CD4-positive, alpha-beta T cell treated with Interleukin-15 for 4 hours (primary cell): ENCODE data around the gene MYO19.
A peak's percentile ranks its signal among the peaks of the same experiment; 100 is the strongest.
"Not testable (repeated sequence)": the region's sequence is repeated elsewhere in the genome, so short reads cannot be mapped to it uniquely, and the experiment has no call there.

Source experiments
- DNase-seq: peaks from one replicate; pipeline ENCODE4 v3.0.0-alpha.2; 2020; ENCODE audit warnings: low spot score

Gene MYO19

DNA sequence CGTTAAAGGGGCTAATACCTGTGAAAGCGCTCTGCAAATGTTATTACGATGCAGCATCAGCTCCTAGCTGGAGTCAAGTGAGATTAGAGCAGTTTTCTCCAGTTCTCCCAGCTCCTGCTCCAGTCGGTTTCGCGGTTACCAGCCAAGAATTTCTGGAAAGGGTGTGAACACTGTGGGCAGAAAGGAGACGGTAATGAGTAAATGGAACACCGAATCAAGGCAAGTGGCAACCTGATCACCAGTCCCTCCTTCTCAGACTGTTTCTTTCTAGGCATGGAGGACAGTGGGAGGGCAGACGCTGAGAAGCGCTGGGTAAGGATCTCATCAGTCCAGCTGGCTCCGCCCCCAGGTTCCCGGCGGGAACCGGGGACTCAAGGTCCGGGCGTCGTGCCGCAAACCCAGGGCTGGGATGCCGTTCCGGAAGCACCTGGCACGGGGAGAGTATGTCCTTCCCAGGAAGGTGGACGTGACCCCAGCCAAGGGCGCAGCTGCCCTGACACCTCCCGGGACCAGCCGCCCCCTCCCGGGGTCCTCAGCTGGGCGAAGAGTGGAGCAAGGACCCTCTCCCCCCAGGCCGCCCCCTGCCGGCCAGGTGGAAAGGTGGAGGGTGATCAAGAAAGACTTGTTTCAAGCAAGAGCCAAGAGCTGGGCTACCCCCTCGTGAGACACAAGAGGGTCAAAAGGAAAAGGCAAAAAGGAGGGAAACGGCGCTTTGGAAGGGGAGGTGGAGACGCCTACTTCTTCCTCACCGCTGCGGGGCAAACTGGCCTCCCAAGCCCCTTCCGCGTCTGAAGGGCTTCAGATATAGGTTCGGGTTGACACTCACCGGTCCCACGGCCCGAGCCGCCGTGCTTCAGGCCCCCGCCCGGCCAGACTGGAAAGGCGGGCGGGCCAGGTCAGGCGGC, 481 bp downstream of the MYO19 start:
- DNase-seq = peak; percentile 51

DNA sequence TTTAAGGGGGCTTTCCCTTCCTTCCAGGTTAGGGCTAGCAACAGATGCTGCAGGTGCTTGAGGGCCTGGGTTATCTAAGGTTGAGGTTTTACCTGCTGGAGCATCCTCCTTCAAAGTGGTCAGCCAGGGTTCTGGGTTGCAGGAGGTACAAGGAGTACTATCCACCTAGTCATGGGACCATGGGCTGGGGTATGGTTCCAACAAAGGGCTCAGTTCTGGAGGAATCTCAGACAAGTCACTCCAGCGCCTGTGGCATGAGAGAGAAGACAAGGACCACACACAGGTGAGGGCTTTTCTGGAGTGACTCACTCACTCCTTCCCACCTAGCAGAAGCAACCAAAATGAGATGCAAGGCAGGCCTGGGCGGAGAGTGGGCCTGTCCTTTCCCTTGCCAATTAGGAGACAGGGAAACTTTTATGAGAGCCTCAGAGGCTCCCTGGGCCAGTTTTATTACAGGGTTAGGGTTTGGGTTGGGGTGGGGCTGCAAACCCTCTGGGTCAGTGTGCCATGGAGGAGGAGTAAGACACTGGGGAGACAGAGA, 2.2 kb downstream of the MYO19 start:
- no peak for DNase-seq

DNA sequence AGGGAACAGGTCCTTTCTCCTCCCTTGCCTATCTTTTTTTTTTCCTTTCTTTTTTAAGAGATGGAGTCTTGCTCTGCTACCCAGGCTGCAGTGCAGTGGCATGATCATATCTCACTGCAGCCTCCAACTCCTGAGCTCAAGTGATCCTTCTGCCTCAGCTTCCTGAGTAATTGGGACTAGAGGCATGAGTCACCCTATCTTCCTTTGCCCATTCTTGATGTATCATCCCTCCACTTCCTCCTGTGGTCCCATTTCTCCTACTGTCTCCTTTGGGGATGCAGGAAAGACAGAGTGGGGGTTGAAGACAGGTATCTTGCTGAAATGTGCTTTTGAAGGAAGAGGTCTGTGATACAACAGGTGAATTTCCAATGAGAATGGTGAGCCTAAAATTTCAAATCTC, 5.5 kb downstream of the MYO19 start:
- no peak for DNase-seq

DNA sequence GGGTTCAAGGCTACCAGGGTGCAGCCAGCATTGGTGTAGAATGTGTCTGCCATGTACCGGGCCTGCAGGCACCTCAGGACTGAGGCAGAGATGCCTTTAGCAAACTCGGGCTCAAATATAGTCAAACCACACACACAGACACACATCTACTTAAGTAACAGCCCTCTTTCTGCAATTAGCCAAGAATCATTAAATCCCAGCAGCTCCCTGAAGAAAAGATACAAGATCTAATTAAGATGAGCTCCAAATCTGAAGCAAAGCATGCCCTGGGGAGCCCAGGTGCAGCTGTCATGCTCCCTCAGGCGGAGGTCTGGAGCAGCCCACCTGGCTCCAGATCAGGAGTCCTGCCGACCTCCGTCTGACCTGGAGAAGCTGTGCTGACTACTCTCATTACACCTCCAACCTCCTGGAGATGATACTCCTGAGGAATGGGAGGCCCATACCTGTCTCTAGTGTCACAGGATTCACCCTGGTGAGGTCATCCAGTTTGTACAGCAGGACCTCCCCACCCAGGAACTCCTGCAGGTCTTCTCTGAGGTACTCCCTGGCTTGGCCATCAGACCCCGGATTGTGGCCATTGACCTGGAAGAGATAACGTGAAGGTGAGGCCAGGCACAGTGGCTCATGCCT, 6.9 kb downstream of the MYO19 start:
- no peak for DNase-seq

DNA sequence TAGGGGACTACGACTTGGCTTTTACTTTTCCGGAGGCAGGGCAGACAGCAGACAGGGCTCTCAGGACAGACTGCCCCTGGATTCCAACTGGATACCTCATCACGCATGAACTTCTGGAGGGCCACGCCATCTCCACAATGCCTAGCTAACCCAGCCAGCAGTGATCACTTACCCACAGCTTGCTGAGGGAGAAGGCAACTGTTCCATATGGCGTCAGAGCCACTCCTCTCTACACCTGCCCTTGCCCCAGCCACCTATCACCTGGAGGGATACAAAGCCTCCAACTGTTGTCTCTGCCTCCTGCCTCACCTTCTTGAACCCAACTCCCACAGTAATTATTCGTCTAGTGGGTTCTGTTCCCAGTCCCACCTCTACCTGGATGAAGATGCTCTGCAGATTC, 8.8 kb downstream of the MYO19 start:
- DNase-seq = no peak

DNA sequence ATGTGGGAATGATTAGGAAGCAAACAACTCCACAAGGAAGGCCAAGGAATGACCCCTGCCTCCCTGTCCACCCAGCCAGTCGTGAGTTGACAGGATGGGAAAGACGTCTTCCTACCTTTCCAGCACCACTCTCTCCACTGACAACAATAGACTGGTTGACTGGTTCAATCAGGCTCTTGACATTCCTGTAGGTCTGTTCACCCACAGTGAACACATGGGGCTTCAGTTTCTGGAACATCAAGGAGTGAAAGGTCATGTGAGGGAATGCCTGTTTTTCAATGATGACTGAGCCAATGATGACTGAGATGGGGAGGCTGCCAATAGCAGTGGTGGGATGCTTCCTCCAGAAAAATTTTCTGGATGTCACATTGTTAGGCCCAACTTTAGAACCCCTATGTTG, 9.6 kb downstream of the MYO19 start:
- no peak for DNase-seq

DNA sequence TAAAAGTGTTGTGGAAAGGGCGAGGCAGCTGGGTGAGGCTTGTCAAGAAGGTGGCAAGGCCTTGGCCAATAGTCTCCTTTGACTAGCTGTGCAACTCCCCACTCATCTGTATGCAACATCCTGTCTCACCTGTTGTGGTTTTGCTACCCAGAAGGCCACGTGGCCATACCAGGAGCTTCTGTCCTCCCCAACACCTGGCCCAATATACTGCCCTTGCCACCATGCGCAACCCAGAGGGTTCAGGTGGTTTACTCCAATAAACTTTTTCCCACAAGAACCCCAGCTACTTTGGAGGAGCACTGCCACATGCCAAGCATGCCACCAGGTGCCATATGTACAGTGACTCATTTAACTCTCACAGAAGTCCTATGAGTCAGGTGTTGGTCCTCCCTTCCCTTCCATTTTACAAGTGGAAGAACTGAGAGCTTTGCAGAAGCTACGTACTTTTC, 10.2 kb downstream of the MYO19 start:
- DNase-seq = no peak

DNA sequence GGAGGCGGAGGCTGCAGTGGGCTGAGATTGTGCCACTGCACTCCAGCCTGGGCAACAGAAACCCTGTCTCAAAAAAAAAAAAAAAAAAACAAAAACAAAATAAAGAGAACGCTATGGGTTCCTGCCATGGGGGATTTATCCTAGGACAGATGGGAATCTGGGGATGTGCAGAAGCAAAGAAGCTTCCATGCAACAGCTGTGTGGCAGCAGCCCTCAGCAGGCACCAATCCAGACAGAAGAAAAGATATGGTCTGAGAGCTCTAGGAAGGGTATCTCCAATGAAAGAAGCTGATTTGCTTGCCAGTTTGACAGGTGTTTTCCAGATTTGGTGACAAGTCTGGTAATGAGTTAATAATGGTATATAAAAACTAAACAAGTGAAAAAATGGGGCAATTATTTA, 11.6 kb downstream of the MYO19 start:
- no peak for DNase-seq

DNA sequence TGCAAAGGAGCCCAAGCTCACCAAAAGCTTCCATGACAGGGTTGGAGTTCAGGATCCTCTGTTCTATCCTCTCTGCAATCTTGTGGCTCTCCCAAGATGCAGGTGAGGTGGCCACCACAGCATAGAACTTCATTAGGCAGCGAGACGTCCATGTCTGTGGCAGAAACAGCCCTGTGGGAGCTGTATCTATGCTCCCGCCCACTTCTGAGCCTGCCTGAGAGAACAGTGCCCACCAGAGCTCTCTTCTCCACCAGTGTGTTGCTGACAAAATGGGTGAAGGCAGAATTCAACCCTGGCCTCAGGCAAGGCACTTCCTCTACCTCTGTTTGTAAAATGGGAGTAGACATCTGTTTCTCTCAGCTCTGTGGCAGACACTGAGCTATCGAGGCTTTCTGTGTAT, 18.8 kb downstream of the MYO19 start:
- DNase-seq = no peak

DNA sequence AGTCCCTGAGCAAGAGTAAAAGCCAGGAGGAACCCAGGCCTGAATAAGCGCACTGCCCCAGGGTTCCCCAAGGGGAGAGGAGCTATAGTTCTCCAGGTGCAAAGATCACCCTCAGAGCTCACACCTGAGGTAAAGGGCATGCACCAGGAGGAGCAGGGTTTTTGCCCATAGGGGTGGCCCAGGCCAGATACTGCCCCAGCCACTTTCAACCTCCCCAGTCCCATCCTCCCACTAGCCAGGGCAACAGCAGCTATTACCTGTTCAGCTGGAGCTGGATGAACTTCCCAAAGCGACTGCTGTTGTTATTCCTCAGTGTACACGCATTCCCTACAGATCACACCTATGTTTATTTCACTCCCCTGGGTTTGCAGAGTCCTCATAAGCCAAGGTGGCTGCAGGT, 19.8 kb downstream of the MYO19 start:
- no peak for DNase-seq

DNA sequence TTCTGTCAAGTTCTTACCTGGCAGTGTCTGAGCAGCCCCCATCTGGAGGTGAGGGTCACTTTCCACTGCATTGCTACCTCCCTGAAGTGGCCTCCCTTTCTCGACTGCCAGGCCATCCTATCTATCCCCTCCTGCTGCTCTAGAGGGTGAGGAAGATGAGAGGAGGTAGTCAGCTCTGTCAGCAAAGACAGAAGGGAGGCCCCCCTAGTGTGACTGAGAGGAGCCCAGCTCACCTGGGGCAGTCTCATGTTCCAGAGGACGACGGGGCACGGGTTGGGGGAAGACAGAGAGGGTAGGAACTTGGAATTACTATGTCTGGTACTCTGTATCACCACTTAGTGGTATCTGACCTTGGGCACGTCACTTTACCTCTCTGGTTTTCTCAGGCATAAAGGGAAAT, 22.0 kb downstream of the MYO19 start:
- no peak for DNase-seq

DNA sequence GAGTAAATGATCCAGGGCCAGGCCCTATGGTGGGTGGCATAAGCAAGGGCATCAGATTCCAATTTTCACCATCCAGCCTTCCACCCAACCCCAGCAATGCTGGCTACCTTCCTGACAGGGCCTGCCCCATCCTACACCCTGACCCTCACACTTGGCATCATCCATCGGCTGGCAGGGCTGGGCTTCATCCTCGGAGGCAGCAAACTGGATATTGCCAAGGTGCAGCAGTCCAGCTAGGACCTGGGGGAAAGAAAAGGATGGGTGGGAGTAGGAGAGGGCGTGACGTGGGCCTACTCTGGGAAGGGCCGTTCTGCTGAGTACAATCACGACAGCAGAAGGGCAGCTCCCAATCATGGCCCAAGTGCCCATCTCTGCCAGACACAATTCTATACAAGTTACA, 23.5 kb downstream of the MYO19 start:
- DNase-seq = no peak

DNA sequence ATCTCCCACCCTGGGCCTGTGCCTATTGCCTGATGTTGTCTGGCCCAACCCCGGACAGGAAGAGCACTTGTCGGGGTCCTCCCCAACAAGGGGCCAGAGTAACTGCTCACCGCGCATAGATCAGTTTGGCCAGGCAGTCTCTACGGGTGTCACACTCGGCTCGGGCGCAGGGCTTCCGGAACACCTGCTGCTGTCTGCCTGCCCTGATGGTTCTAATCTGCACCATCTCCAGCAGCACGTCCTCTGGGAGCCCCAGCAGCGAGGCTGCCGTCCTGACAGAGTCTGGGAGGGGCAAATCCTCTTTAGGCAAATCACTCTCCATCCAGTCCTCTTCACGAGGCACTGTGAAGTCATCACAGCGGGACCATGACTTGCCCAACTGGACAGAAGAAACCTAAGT, 24.0 kb downstream of the MYO19 start:
- no peak for DNase-seq

DNA sequence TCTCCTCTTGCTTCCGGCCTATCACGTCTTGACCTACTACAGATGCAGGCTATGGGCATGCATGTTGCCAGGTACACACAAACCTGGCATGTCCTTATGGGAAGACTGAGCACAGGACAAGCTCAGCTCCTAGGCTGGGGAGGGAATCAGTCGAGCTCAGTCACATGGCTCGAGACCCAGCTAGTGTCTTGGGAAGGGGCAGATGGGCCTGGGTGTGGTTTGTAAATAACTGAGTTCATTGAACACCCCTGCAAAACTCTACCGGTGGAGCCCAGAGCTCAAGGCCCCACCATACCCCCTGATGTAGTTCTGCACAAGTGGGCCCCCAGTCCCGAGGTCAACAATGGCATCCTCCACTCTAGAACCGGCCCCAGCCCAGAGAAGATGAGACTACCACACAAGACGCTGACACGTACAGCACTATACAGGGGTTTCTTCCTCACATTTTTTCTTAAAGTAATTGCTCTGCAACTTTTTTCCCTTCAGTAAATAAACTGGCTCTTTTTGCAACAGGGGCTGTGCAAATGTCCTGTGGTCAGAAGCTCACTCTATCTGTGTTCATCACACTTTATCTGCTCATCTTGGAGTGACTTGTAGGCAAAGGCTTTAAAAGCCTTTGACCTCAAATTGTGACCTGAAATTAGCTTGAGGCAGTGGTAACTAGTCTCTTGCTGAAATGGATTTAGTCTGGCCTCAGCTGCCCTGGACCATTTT, 25.2 kb downstream of the MYO19 start:
- no peak for DNase-seq

DNA sequence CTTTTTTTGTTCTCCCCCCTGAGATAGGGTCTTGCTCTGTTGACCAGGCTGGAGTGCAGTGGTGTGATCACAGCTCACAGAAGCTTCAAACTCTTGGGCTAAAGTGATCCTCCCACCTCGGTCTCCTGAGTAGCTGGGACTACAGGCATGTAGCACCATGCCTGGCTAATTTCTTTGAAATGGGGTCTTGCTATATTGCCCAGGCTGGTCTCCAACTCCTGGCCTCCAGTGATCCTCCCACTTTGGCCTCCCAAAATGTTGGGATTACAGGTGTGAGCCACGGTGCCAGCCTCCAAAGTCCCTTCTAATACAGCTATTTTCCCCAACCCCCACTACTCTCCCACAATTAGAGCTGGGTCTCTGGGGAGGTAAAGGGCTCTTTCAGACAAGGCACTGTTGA, 26.2 kb downstream of the MYO19 start:
- DNase-seq = not testable (repeated sequence)

DNA sequence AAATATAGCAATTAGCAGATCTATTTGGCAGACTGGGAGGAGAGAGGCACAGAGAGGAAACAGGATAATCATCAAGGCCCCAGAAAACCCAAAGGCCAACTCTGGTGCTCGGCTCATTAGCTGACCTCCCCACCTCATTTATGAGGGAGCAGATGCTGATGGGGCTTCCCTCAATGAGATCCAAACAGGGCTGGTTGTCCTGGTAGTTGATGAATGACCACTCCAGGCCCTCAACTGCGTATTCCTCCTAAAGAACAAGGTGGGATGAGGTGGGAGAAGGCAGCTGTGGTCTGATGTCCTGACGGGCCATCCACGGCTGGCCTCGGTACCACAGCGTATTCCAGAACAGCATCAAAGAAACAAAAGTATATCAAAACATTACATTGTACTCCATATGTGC, 27.4 kb downstream of the MYO19 start:
- no peak for DNase-seq

DNA sequence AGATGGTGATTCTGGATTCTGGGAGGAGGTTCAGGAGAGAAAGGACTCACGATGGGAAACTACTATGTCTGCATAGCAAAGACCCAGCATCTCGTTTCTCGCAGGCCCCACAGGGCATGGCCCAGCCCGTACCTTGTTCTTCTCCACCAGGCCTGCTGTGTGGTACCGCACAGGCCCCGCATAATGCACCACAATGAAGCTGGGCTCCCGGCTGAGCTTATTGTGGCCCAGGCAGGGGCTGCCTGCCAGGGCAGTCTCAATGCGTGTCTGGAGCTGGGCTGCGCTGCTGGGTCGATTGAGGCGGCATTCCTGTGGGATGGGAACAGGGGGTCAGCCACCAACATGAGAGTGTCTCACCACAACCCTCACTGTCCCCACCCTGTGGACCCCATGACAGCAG, 27.8 kb downstream of the MYO19 start:
- DNase-seq = no peak

DNA sequence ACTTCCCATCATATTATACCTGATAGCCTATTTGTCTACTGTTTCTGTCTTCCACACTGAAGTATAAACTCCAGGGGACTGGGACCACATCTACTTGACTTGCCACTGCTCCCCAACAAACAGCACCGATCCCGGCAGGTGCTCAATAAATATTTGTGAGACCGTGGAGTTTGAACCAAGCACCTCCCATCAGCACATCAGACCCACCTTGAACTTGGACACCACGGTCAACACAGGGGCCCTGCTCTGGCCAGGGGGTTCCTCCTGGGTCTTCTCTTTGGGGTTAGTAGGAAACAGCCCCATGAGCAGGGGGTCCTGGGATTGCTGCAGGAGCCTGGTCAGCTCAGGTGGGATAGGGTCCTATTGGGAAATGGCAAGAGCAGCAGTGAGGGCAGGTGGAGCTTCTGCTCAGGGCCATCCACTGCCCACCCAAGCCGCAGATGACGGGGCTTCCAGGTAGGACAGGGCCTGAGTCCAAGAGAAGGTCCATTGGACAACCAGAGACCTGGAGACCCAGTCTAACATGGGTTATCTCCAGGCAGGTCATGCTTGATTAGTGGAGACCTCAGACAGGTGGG, 28.3 kb downstream of the MYO19 start:
- no peak for DNase-seq

DNA sequence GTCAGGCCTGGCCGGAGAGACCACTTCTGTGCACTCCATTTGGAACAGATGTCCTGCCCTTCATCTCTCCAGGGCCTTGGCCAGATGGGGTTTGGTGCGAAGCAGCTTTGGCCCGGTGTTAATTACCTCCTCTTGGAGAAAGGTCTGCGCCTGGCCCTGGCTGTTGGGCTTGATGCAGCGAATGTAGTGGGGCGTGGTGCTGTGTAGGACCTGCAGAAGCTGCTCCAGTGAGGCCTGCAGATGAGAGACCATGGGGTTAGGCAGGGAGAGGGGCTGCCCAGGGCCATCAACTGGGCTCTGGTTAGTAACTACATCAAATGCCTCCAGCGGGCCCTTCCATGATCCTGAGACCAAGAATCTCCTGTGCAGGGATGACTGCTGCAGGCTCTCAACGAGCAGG, 29.5 kb downstream of the MYO19 start:
- DNase-seq = no peak

DNA sequence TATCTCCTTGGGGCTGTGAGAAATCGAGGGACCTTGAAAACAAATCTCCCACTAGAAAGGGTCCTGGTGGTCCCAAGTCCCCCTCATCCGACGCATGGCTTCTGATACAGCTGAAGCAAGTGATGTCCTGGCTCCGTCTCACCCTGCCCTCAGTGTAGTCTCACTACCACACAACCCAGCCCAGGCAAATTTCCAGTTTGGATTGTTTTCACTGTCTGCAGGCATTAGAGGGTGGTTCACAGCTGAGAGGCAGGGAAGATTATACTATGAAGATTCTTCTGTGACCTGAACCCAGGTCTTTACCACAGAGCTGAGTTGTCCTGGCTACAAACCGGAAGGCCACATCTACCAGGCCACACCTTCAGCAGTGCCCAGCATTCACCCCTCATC, 30.5 kb downstream of the MYO19 start:
- DNase-seq = no peak

DNA sequence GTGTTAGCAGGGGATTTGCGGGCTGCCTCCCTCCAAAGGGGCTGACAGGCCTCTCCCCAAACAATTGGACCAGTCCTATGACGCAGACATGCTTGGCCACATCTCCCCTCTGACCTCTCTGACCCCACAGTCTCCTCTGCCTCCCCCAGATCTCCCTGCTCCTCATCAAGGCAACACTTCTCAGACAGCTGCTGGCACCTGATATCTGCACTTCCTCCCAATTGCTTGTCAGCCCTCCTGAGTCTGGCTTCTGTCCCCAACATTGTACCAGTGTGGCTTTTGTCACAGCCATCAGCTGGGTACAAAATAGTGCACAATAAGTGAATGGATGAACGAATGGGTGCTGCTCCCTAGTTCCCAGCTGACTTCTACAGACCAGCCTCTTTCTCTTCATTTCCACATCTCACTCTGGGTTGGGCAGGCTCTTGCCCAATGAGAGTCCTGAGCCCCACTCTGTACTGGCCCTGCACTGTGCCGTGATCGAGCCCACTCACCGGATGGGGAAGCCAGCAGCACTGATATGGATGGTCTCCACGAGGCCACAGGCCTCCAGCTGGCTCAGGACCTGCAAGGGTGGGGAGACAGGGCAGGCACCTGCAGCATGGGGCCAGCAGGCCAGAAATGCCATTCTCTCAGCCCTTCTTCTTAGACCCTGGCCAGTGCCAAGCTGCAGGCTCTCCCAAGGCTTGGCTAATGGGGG, 31.1 kb downstream of the MYO19 start:
- no peak for DNase-seq

DNA sequence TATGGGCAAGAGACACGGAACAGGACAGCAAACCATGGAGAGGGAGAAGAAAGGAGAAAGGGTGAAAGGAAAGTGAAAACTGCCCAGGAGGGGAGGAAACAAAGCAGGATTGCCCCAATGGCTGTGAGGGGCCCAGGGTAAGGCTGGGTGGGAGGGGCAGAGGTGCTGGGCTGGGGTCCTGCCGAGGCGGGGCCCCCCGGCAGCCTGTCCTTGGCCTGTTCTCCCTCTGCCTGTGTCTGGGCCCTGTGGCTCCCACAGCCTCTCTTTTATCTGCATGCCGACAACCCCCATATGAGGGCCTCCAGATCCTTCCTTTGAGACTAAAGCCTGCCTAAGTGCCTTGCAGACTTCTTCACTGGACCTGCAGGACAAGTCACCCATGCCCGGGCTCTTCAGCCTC, 32.7 kb downstream of the MYO19 start:
- DNase-seq = no peak
